Osteoblast (primary cell): ENCODE data around the gene LIMK1. TPM values are rescaled to one million over a fixed set of nuclear protein-coding genes. Genes with fewer than 3 reads are reported as not detected.
"Not testable (repeated sequence)": the region's sequence is repeated elsewhere in the genome, so short reads cannot be mapped to it uniquely, and the experiment has no call there.

Experiments used
- DNase-seq: peaks from one replicate; pipeline ENCODE4 v3.0.0; 2011; ENCODE audit warnings: low spot score, mixed read lengths; ENCODE audit not compliant: insufficient read length; ENCODE audit errors: missing footprints
- H2AFZ ChIP-seq: 2 replicates; pipeline ENCODE4 v1.6.0; 2011; ENCODE audit warnings: mild to moderate bottlenecking, low read length
- H3K27ac ChIP-seq: 2 replicates; pipeline ENCODE4 v1.5.1; 2011; ENCODE audit warnings: mild to moderate bottlenecking, low read depth, low read length, moderate library complexity
- H3K27me3 ChIP-seq: 2 replicates; pipeline ENCODE4 v1.6.0; 2012; ENCODE audit warnings: mild to moderate bottlenecking, control low read depth, inconsistent platforms, low read length, moderate library complexity; ENCODE audit not compliant: insufficient read depth
- H3K36me3 ChIP-seq: 2 replicates; pipeline ENCODE4 v1.5.1; 2011; ENCODE audit warnings: mild to moderate bottlenecking, low read length, control low read depth, moderate library complexity; ENCODE audit not compliant: insufficient read depth
- H3K4me1 ChIP-seq: 2 replicates; pipeline ENCODE4 v1.5.1; 2011; ENCODE audit warnings: mild to moderate bottlenecking, low read length, control low read depth, moderate library complexity; ENCODE audit not compliant: insufficient read depth
- H3K4me2 ChIP-seq: 2 replicates; pipeline ENCODE4 v1.6.0; 2011; ENCODE audit warnings: mild to moderate bottlenecking, low read length; ENCODE audit not compliant: insufficient read depth
- H3K4me3 ChIP-seq: fragments of 200-600 bp; sonication (generic); 3 replicates; pipeline ENCODE4 v1.5.1; 2012; ENCODE audit warnings: mild to moderate bottlenecking, low read length, inconsistent platforms; ENCODE audit not compliant: insufficient read depth
- H3K79me2 ChIP-seq: 2 replicates; pipeline ENCODE4 v1.6.0; 2012; ENCODE audit warnings: mild to moderate bottlenecking, low read length, control low read depth, inconsistent platforms; ENCODE audit not compliant: insufficient read depth
- H3K9me3 ChIP-seq: 2 replicates; pipeline ENCODE4 v1.5.1; 2011; ENCODE audit warnings: low read depth, low read length, control low read depth
- H4K20me1 ChIP-seq: 2 replicates; pipeline ENCODE4 v1.6.0; 2012; ENCODE audit warnings: mild to moderate bottlenecking, low read length, control low read depth; ENCODE audit not compliant: insufficient read depth
- total RNA-seq: library from RNA; depleted of rRNA; stranded (reverse); fragments of >200 nt; gene quantifications from 2 replicates; pipeline ENCODE4 v1.2.3, GENCODE V29; 2012
- TF ChIP-seq, protein P1 (sequence below): IDR thresholded peaks from 2 replicates; pipeline ENCODE4 v1.5.1; 2011; ENCODE audit warnings: mild to moderate bottlenecking, low read depth, low read length, moderate library complexity; ENCODE audit errors: extremely low read depth

The LIMK1 gene
- total RNA-seq, 1 donor = 46.7 TPM

DNA sequence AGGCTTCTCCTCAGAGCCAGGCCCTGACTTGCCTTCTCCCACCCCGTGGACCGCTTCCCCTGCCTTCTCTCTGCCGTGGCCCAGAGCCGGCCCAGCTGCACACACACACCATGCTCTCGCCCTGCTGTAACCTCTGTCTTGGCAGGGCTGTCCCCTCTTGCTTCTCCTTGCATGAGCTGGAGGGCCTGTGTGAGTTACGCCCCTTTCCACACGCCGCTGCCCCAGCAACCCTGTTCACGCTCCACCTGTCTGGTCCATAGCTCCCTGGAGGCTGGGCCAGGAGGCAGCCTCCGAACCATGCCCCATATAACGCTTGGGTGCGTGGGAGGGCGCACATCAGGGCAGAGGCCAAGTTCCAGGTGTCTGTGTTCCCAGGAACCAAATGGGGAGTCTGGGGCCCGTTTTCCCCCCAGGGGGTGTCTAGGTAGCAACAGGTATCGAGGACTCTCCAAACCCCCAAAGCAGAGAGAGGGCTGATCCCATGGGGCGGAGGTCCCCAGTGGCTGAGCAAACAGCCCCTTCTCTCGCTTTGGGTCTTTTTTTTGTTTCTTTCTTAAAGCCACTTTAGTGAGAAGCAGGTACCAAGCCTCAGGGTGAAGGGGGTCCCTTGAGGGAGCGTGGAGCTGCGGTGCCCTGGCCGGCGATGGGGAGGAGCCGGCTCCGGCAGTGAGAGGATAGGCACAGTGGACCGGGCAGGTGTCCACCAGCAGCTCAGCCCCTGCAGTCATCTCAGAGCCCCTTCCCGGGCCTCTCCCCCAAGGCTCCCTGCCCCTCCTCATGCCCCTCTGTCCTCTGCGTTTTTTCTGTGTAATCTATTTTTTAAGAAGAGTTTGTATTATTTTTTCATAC is 38.0 kb downstream of the LIMK1 start:
- Histone ChIP-seq H4K20me1 (no peaks in the 10 kb centered on the region), H3K4me2 (no peak overlapping the region), H3K36me3 (peaks cover 22% of the 10 kb centered on the region), H2AFZ (no peak overlapping the region), H3K79me2 (no peaks in the 10 kb centered on the region), H3K27me3 (no peaks in the 10 kb centered on the region), H3K9me3 (no peaks in the 10 kb centered on the region), H3K27ac (no peak overlapping the region), H3K4me1 (no peaks in the 10 kb centered on the region), H3K4me3 (no peak overlapping the region)
- TF ChIP-seq, protein P1, sequence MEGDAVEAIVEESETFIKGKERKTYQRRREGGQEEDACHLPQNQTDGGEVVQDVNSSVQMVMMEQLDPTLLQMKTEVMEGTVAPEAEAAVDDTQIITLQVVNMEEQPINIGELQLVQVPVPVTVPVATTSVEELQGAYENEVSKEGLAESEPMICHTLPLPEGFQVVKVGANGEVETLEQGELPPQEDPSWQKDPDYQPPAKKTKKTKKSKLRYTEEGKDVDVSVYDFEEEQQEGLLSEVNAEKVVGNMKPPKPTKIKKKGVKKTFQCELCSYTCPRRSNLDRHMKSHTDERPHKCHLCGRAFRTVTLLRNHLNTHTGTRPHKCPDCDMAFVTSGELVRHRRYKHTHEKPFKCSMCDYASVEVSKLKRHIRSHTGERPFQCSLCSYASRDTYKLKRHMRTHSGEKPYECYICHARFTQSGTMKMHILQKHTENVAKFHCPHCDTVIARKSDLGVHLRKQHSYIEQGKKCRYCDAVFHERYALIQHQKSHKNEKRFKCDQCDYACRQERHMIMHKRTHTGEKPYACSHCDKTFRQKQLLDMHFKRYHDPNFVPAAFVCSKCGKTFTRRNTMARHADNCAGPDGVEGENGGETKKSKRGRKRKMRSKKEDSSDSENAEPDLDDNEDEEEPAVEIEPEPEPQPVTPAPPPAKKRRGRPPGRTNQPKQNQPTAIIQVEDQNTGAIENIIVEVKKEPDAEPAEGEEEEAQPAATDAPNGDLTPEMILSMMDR = no peak
- DNase-seq = no peak

DNA sequence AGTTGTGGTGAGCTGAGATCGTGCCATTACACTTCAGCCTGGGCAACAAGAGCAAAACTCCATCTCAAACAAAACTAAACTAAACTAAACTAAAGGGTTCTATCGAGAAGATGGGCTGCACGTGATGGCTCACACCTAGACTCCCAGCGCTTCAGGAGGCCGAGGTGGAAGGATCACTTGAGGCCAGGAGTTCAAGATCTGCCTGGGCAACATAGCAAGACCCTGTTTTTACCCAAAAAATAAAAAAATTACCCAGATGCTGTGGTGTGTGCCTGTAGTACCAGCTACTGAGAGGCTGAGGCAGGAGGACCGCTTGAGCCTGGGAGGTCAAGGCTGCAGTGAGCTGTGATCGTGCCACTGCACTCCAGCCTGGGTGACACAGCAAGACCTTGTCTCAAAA is 40.3 kb downstream of the LIMK1 start:
- peaks cover 16% of the 10 kb centered on the region for H3K36me3 ChIP-seq
- not testable (repeated sequence) for DNase-seq, H3K4me1 ChIP-seq, H3K27me3 ChIP-seq, H3K4me3 ChIP-seq, H3K4me2 ChIP-seq, H4K20me1 ChIP-seq, H2AFZ ChIP-seq, H3K9me3 ChIP-seq, H3K27ac ChIP-seq, H3K79me2 ChIP-seq

DNA sequence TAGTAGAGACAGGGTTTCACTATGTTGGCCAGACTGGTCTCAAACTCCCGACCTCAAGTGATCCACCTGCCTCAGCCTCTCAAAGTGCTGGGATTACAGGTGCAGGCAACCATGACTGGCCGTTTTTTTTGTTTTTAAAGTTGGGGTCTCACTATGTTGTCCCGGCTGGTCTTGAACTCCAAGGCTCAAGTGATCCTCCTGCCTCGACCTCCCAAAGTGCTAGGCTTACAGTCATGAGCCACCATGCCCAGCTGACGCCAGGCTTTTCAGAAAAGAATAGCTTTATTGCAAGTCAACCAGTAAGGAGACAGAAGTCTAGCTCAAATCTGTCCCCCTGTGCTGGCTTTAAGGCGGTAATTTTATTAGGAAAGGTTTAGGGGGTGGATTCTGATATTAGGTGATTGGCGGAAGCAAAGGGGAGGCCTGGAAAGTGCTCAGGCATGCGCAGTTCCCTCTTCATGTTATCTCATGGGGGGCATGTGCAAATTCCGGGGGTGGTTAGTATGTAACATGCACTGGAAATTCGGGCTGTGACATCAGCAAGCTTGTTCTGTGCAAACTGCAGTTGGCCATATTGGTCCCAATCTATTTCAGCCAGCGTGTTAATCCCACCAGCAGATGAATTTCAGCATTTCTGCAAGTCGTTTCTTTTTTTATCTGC is 42.7 kb downstream of the LIMK1 start:
- no peak for DNase-seq

DNA sequence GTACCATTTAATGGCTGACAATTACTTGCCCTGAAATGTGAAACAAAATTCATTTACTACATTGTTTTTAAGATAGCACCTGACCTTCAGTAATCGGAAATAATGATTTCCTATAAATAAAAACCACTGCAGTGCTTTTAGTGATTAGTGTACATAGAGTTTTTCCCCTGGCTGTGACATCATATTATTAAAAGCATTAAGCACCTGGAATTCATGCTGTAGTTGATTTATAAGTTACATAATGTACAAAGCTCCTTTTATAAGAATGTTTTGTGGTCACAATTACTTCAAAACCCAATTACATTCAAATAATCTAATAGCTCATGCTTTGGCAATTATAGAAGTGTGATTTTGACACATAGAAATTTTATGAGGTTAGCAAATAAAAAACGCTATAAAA is 46.3 kb downstream of the LIMK1 start:
- H3K4me1 ChIP-seq = no peaks in the 10 kb centered on the region
- TF ChIP-seq, protein P1 = no peak
- no peak overlapping the region for H3K4me2 ChIP-seq
- no peak overlapping the region for H3K4me3 ChIP-seq
- H4K20me1 ChIP-seq = no peaks in the 10 kb centered on the region
- no peaks in the 10 kb centered on the region for H3K27me3 ChIP-seq
- H3K9me3 ChIP-seq = no peaks in the 10 kb centered on the region
- DNase-seq = no peak
- H3K36me3 ChIP-seq = no peaks in the 10 kb centered on the region
- no peaks in the 10 kb centered on the region for H3K79me2 ChIP-seq
- H3K27ac ChIP-seq = no peak overlapping the region
- H2AFZ ChIP-seq = no peak overlapping the region

More for the DNA sequence above, 42.7 kb downstream of the LIMK1 start:
- no peak overlapping the region for H2AFZ ChIP-seq
- H4K20me1 ChIP-seq = no peaks in the 10 kb centered on the region
- no peak overlapping the region for H3K27ac ChIP-seq
- H3K4me3 ChIP-seq = no peak overlapping the region
- TF ChIP-seq, protein P1 = no peak
- H3K79me2 ChIP-seq = no peaks in the 10 kb centered on the region
- no peak overlapping the region for H3K4me2 ChIP-seq
- H3K27me3 ChIP-seq = no peaks in the 10 kb centered on the region
- no peaks in the 10 kb centered on the region for H3K36me3 ChIP-seq
- H3K9me3 ChIP-seq = no peaks in the 10 kb centered on the region
- H3K4me1 ChIP-seq = no peaks in the 10 kb centered on the region
